Stimulated activated CD8-positive, alpha-beta memory T cell treated with anti-CD3 and anti-CD28 coated beads, Interleukin-7, amount 100 ng/mL, for 48 hours (primary cell): ENCODE measurements around the gene HEBP2.

Experiments used
- DNase-seq, 2 donors: peaks; one replicate each; pipeline ENCODE4 v3.0.0-alpha.2; 2020; ENCODE audit warnings: low read depth in 1 of 2; ENCODE audit errors: extremely low read depth in 1 of 2

HEBP2 gene

DNA sequence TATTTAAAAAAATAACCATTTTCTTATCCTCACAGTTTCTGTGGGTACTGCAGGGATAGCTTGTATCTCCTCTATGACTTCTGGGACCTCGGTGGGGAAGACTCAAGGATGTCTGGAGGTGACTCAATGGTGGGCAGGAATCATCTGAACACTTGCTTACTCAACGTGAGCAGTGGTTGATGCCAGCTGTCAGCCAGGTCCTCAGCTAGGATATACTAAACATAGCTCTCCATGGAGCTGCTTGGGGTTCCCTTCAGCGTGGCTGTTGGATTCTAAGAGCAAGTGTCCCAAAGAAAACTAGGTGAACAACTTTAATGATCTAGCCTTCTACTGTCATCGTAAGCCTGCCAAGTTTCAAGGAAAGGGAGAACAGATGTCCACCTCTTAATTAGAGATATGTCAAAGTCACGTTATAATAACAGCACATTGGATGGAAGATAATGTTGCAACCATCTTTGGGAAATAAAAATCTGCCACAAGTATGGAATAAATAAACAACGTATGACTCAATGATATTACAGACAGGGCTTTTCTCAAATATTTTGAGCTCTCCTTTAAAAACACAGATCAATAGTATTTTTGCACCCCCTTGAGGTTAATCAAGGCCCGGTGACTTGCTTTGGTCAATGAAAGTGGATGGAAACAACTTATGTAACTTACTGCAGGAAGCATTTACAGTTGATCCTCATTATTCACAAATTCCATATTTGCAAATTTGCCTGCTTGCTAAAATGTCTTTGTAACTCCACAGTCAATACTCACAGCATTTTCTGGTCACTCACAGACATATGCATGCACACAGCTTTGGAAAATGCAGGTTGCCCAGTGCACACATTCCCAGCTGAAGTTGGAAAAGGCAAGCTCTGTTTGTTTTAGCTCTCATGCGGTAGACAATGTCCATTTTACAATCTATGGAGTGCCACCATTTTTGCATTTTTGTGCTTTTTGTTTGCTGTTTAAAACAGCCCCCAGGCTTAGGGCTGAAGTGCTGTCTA lies 6.6 kb upstream of the HEBP2 start:
- no peak for DNase-seq

DNA sequence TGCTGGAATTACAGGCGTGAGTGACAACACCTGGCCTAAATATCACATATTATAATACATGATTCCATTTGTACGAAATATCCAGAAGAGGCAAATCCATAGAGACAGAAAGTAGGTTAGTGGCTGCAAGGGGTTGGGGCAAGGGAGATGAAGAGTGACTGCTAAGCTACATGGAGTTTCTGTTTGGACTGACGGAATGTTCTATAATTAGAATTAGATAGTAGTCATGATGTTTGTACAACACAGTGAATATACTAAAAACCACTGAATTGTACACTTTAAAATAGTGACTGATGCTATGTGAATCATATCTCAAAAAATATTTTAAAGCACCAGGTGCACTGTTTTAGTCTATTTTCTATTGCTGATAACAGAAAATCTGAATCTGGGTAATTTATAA lies 3.7 kb upstream of the HEBP2 start:
- no peak for DNase-seq

DNA sequence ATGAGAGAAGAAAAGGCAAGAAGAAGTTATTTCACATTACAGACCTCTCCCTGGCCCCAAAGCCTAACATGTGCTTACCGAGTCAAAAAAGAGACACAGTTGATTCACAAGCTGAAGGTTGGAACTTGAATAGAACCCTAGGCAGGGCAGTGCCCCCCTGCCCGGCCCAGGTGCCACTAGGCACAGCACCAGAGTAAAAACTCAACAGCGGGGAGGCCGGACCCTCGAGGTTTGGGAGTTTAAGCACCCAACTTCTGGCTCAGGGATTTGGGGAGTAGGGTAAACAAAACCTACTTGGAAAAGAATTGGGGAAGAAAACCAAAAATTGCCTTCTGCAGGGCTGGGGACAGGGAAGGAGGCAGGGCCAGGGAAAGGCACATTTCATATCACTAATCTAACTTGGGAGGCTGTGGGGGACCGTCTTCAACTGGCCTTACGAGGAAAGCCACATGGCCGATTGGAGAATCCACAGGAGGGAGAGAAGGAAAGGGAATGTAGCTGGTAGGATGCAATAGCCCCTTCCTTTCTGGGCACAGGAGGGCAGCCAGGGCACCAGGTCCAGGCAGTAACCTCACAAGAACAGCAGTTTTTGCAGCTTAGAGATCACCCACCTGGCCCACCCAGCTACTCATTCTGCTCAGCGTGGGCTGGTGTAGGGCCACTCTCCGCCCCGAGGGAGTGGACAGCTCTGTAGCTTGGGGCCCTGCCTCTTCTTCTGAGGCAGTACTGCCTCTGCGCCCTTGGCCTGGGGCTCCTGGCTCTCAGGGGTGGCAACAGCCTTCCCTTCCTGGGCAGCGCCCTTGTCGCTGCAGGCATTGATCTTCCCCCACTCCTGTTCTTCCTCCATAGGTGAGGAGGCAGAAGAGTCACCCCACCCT lies 1.8 kb upstream of the HEBP2 start:
- DNase-seq: no peak

DNA sequence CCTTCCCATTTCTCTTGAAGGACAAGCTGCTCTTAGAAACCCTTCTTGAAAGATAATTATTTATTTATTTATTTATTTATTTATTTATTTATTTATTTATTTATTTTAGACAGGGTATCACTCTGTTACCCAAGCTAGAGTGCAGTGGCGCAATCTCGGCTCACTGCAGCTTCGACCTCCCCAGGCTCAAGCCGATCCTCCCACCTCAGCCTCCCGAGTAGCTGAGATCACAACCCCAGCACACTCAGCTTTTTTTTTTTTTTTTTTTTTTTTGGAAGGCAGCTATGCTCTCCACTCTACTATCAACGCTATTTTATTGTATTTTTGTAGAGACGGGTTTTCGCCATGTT lies 1.2 kb upstream of the HEBP2 start:
- DNase-seq: no peak

DNA sequence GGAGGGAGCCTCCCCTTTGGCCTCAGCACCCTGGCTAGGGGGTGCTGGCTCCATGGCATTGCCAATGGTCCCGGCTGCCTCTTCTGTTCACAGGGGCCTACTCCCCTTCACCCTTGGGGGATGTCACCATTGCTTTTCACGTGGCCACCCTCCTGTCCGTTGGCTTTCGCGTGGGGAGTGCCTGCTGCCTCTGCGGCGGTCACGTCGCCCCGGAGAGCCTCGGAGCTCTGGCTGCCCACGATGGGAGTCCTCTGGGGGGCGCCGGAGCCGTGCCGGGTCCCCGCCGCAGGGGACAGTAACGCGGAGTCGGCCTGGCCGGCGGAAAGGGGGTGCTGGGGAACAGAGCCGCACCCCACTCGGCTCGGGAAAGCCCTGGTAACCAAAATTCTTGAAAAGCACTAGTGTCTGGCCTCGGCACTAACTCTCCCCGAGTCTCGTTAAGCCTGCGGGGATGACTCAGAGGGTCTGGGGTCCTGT lies 661 bp upstream of the HEBP2 start:
- DNase-seq: no peak

DNA sequence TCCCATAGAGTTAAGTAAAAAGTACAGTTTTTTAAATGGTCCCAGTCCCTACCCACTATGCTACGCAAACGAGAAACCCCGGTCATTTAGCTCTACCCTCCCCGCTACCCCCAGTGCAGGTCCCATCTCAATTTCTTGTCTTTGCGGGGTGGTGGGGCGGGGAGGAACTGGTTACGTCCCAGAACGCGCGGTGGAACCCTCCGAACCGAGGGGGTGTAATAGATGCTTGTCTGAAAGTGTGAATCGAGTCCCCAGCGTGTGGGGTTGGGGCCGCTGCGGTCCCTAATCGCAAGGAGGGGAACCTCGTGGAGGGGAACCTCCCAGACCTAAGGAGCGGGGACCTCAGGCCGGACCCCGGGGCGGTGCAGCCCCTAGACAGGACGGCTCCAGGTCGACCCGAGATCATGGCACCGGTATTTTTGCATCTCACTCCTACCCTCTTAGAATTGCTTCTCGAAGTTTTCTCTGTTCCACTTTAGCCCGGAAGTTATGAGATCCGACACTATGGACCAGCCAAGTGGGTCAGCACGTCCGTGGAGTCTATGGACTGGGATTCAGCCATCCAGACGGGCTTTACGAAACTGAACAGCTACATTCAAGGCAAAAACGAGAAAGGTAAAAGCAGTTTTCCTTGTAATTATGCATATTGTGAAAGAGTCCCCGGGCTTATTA lies 779 bp downstream of the HEBP2 start:
- no peak for DNase-seq

DNA sequence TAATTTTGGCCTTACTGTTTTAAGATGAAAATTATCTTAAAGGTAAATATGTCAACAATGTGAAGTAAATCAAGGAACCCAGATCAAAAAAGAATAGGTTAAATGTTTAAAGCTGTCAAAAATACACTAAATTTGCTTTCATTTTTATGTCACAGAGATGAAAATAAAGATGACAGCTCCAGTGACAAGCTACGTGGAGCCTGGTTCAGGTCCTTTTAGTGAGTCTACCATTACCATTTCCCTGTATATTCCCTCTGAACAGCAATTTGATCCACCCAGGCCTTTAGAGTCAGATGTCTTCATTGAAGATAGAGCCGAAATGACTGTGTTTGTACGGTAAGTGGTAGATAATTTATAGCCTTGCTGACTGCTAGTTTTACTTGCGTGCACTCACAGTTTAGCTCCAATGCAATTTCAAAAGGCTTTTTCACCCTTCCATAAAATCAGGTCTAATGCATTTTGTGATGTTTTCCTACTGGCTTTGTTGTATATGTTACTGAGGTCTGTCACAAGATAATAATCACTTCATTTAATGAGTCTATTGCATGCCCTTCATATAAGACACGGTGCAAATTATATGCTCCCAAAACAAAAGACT lies 1.9 kb downstream of the HEBP2 start:
- no peak for DNase-seq

DNA sequence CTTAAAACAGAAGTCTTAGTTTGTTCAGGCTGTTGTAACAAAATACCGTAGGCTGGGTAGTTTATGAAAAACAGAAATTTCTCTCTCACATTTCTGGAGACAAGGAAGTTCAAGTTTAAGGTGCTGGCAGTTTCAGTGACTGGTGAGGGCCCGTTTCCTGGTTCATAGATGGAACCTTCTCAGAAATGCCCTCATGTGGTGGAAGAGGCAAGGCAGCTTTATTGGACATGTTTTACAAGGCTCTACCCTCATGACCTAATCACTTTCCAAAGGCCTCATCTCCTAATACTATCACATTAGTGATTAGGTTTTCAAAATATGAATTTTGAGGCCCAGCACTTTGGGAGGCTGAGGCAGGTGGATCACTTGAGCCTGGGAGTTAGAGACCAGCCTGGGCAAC lies 2.4 kb downstream of the HEBP2 start:
- DNase-seq: no peak

DNA sequence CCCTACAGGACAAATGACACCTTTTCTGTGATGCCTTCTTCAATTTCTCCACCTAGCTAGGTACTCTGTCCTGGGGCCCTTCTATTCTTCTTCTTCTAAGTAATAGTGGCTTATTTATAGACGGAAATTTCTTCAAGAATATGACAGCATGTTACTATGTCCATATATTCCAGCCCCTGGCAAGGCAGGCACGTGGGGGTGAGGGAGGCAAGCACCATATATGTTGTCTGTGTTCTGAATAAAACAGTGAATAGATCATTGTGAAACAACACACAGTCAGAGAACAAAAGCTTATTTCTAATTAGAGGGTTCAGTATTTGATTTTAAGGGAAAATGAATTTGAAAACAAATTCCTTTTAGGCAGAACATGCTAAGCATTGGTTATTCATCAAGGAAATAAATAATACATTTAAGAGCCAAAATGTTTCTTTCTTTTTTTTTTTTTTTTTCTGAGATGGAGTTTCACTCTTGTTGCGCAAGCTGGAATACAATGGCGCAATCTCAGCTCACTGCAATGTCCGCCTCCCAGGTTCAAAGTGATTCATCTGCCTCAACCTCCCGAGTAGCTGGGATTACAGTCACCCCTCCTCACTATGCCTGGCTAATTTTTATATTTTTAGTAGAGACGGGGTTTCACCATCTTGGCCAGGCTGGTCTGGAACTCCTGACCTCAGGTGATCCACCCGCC lies 6.2 kb downstream of the HEBP2 start:
- DNase-seq: no peak

DNA sequence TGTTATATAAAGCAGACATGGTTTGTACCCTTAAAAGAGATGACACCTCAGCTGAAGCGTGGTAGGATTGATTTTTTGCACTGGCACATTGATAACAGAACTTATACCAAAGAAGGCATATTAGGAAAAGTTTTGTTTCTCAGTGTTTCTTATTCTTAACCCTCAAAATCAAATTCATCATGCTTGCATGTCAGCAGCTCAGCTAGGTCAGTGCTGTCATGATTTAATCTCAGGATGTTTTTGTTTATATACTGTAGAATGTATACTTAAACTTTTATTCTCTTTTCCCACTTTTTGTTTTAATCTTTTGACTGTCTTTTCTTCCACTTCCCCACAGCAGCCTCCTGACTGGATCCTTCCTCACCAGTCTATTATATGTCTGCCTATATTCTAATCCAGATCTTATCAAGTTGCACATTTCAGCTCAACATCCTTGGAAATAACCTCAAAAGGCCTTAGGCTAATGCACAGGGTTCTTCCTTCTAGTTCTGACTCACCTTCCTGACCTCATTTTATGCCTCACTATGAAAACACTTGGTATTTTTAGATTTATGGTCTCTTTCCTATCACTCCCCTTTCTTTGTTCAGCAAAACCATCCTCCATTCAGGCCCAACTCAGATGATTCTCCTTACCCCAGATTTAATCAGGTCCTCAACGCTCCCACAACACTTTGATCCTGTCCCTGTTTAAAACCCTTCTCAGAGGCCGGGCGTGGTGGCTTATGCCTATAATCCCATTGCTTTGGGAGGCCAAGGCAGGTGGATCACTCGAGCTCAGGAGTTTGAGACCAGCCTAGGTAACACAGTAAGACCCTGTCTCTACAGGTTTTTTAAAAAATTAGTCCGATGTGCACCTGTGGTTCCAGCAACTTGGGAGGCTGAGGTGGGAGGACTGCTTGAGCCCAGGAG lies 7.2 kb downstream of the HEBP2 start:
- no peak for DNase-seq

DNA sequence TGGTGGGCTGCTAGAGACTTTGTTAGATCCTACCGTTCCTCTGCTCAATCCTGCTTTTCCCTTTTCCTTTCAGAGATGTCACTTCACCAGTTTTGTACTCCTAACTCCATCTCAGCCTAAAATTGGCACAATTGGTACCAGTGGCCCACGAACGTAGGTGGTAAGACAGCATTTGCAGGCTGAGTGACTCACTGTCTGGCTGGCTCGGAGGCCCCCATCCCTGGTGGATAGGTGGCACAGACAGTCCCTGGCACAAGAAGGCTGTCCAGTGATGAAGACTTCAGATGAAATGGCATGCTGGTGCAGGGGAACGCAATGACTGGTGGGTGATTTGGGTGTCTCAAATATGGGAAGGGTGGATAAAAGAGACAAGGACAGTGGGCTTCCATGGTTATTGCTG lies 11.1 kb downstream of the HEBP2 start:
- DNase-seq: no peak

DNA sequence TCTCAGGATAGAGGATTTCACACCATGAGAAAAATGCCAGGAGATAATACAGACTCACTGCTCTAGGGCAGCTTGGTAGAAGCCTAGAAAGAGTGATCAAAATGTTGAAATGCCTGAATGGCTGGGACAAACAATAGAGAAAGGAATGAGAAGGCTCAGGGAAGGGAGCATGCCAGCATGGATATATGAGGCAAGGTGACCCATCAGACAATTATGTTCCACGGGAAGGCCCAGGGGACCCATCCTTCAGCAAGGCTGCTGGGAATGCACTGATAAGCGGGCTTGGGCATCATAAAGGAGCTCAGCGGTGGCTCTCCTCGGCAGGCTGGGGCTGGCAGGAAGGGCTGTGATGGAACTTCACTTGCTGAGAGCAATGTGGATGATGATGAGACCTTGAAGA lies 12.2 kb downstream of the HEBP2 start:
- no peak for DNase-seq

DNA sequence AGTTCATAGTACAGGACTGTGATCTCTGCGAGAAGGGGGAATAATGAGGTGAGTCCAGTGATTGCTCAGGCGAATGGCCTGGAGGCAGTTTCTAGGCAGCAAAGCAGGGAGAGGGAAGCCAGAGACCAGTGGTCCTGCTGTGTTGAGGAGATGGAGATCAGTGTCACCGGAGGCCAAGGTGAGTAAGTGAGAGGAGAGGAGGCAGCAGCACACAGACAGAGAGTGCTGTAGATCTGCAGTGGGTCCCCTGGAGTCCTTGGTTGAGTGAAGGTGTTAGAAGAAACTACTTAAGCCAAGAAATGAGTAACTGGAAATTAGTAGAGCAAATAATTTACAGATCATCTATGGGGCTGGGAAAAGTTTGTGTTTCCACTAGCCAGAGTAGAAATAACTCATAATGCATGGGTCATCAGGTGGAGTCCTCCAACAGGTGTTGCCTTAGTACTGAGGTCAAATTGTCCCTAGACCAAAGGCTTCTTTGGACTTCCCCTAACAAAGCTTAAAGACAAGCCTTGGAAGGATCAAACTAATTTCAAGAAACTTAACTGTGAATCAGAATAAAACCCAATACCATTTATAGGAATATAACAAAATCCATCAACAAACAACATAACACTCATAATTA lies 13.6 kb downstream of the HEBP2 start:
- DNase-seq: no peak

DNA sequence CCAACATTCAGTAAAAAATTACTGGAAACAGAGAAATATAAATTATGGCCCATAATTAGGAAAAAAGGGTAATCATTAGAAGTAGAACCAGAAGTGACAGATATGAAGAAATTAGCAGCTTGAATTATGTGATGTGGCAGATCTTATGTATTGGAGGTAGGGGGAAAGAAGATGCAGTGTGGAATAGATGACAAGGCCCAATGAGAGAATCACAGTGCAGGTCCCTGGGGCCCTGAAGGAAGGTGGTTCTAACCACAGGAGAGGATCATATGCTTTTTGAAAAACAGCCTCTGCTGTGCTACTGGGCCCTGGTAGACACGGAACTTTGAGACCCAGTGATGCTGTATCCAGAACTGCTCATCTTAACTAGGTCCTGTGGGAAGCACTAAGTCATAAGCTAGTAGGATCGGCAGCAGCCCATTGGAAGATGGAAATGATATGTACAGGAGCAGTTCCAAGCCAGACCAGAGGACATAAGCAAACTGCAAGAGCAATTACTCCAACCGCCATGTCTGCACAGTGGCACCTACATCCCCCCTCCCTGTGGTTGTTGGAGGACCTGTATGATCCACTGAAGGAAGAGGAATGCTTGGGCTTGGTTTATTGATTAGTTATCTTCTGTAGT lies 14.2 kb downstream of the HEBP2 start:
- DNase-seq: no peak

DNA sequence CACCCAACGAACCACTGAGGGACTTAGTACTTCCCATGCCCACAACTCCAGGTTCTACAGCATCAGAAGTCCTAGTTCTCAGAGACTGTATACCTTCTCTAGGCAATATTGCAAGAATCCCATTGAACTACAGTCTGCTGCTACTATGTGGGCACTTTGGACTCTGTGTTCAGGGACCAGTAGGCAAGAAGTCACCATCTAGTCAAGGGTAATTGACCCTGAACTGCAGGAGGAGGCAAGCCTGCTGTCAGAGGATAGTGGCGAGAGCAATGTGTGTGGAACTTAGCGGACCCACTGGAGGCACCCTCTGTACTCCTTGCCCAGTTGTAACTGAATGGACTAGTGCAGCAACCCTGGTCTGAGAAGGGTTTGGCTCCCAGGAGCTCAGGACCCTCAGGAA lies 15.7 kb downstream of the HEBP2 start:
- DNase-seq: no peak

DNA sequence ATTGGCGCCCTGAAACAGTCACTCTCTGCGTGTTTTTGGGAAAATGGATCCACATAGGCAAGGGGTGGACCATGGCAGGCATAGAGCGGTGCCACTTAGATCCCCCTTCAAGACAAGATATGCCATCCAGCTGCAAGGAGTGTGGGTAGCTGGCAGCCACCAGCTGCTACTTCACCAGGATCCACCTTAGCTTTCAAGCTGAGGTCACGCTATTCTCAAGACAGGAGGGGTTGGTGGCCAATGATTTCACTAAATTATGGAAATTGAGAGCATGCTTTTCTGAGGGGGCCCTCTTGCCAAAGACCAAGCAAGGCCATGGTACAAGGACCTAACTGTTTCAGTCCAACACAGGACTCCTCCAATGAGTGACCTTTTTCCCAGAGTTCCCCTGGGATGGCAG lies 16.3 kb downstream of the HEBP2 start:
- no peak for DNase-seq

DNA sequence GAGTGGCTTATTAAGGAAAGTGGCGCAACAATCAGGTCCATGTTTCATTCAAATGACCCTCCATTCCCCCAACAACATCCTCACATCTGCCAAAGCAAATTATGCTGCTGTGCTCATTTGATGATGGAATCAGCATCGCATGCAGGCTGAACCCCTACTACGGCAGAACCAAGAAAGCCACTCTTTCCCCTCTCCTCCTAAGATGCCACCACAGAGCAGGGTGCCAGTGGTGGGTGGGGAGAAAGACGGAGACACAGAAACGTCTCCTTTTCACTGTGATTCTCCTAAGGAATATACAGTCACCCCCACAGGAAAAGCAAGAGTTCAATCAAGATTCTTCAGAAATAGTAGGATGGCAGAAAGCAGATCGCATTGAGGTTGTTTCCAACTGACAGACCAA lies 17.1 kb downstream of the HEBP2 start:
- no peak for DNase-seq

DNA sequence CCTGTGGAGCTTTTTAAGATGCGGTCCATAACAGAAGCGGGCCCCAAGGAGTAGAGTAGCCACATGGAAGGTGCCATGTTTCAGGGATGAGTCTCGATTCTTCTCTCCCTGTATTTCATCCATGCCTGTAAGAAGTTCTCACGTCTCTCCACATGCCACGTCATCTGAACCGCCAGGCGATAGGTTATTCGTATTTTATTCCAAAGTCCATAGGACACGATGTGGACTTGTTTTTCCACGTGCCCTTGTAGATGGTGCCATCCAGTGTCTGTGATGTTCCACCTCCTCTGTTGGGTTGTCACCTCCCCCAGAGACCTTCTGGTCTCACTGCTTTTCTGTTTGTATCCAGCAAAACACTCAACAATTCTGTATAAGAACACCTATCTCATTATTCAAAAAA lies 17.6 kb downstream of the HEBP2 start:
- DNase-seq: no peak
